ENCODE measurements around the gene C15orf62. TPM values are rescaled to one million over a fixed set of nuclear protein-coding genes. Genes with fewer than 3 reads are reported as not detected.

C15orf62 gene
- polyA plus RNA-seq, 1 donor from 2014 or later: not detected

DNA sequence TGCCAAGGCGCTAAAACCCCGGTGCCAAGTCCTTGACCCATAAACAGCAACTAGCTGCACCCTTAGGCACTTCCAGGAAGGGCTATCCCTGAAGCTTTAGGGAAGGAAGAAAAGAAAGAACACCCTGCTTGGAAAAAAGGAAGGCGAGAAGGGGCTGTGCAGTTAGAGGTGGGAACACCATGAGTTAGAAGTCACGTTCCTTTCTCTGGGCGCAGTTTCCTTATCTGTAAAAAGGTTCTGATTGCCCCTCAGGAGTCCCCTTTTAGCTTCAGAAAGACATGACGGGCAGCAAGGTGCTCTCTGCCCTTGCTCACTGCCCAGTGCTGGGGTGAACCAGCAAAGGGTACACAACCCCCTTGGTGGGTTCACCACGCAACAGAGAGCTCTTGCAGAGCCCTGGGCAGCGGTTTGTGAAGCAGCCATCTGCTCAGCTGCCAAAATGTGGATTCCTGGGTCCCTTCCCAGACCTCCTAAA is 5.1 kb upstream of the C15orf62 start:
- H3K4me2 ChIP-seq (ENCODE audit: low read length): no peak overlapping the region
- TF ChIP-seq MXI1 (conservative IDR thresholded peaks at IDR 0.05; ENCODE audit: poor library complexity, severe bottlenecking) (no peak), EZH2 (IDR thresholded peaks at IDR 0.05; ENCODE audit: borderline replicate concordance, insufficient read depth, low read length, poor library complexity, severe bottlenecking) (no peak), EP300 (conservative IDR thresholded peaks at IDR 0.05; ENCODE audit: poor library complexity, severe bottlenecking) (no peak), SMC3 (conservative IDR thresholded peaks at IDR 0.05; ENCODE audit: poor library complexity) (no peak), POLR2AphosphoS5 (IDR thresholded peaks at IDR 0.05) (no peak), RAD21 (conservative IDR thresholded peaks at IDR 0.05) (no peak), TAF1 (IDR thresholded peaks at IDR 0.05; ENCODE audit: low read depth) (no peak)
- TF ChIP-seq, protein P1, sequence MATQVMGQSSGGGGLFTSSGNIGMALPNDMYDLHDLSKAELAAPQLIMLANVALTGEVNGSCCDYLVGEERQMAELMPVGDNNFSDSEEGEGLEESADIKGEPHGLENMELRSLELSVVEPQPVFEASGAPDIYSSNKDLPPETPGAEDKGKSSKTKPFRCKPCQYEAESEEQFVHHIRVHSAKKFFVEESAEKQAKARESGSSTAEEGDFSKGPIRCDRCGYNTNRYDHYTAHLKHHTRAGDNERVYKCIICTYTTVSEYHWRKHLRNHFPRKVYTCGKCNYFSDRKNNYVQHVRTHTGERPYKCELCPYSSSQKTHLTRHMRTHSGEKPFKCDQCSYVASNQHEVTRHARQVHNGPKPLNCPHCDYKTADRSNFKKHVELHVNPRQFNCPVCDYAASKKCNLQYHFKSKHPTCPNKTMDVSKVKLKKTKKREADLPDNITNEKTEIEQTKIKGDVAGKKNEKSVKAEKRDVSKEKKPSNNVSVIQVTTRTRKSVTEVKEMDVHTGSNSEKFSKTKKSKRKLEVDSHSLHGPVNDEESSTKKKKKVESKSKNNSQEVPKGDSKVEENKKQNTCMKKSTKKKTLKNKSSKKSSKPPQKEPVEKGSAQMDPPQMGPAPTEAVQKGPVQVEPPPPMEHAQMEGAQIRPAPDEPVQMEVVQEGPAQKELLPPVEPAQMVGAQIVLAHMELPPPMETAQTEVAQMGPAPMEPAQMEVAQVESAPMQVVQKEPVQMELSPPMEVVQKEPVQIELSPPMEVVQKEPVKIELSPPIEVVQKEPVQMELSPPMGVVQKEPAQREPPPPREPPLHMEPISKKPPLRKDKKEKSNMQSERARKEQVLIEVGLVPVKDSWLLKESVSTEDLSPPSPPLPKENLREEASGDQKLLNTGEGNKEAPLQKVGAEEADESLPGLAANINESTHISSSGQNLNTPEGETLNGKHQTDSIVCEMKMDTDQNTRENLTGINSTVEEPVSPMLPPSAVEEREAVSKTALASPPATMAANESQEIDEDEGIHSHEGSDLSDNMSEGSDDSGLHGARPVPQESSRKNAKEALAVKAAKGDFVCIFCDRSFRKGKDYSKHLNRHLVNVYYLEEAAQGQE (IDR thresholded peaks at IDR 0.05; ENCODE audit: borderline replicate concordance): no peak
- TF ChIP-seq, protein P2, sequence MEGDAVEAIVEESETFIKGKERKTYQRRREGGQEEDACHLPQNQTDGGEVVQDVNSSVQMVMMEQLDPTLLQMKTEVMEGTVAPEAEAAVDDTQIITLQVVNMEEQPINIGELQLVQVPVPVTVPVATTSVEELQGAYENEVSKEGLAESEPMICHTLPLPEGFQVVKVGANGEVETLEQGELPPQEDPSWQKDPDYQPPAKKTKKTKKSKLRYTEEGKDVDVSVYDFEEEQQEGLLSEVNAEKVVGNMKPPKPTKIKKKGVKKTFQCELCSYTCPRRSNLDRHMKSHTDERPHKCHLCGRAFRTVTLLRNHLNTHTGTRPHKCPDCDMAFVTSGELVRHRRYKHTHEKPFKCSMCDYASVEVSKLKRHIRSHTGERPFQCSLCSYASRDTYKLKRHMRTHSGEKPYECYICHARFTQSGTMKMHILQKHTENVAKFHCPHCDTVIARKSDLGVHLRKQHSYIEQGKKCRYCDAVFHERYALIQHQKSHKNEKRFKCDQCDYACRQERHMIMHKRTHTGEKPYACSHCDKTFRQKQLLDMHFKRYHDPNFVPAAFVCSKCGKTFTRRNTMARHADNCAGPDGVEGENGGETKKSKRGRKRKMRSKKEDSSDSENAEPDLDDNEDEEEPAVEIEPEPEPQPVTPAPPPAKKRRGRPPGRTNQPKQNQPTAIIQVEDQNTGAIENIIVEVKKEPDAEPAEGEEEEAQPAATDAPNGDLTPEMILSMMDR (IDR thresholded peaks at IDR 0.05; ENCODE audit: poor library complexity, severe bottlenecking): no peak
- no peaks in the 10 kb centered on the region for H3K79me2 ChIP-seq (replicated peaks; ENCODE audit: insufficient read depth, low read length)
- no peak overlapping the region for H3K9ac ChIP-seq (ENCODE audit: low read length)
- no peak overlapping the region for H3K27ac ChIP-seq (ENCODE audit: low read length)
- H3K27me3 ChIP-seq (ENCODE audit: insufficient read depth, low read depth, low read length): peaks cover 21% of the 10 kb centered on the region
- no peaks in the 10 kb centered on the region for H3K9me2 ChIP-seq (ENCODE audit: insufficient read depth, low read length)
- H2AFZ ChIP-seq (ENCODE audit: low read depth, low read length): no peak overlapping the region
- H3K36me3 ChIP-seq (ENCODE audit: insufficient read depth, low read length): no peaks in the 10 kb centered on the region
- no peaks in the 10 kb centered on the region for H3K9me3 ChIP-seq (ENCODE audit: low read length)
- no peaks in the 10 kb centered on the region for H4K20me1 ChIP-seq (ENCODE audit: insufficient read depth)
- H3F3A ChIP-seq (ENCODE audit: insufficient read depth, low read length, poor library complexity, severe bottlenecking): no peaks in the 10 kb centered on the region
- peak overlapping the region; percentile 72 for H3K4me3 ChIP-seq (ENCODE audit: low read length)

DNA sequence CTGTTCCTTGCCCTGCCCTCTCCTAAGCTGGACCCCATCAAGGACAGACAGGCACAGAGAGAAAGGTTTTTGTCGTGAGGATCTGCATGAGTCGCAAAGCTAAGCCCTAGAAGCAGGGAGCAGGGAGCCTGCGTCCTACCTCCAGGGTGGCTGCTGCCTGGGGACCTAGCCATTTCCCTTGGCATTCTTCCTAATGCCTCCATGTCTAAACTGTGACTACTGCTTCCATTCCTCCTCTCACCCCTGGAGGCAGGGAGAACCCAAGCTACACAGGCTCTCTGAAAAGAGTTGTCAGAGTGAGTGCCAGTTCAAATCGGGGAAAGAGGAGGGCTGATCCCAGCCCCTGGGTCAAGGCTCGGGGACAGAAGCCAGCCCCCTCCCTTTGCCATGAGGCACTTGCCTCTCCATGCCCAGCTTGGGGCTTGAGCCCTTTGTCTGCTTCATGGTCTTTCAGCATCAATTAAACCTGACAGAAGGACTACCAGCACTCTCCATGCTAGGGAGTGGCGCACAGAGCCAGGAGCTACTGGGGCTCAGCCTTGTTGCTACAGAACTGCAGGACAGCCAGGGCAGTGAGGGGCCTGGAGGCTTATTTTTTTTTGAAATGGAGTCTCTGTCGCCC is 3.5 kb upstream of the C15orf62 start:
- no peaks in the 10 kb centered on the region for H3K36me3 ChIP-seq (ENCODE audit: insufficient read depth, low read length)
- no peaks in the 10 kb centered on the region for H3K9me3 ChIP-seq (ENCODE audit: low read length)
- no peaks in the 10 kb centered on the region for H3K9me2 ChIP-seq (ENCODE audit: insufficient read depth, low read length)
- no peaks in the 10 kb centered on the region for H3F3A ChIP-seq (ENCODE audit: insufficient read depth, low read length, poor library complexity, severe bottlenecking)
- H3K27ac ChIP-seq (ENCODE audit: low read length): no peak overlapping the region
- no peak overlapping the region for H3K4me3 ChIP-seq (ENCODE audit: low read length)
- H3K27me3 ChIP-seq (ENCODE audit: insufficient read depth, low read depth, low read length): peaks cover 21% of the 10 kb centered on the region
- no peak overlapping the region for H3K9ac ChIP-seq (ENCODE audit: low read length)
- TF ChIP-seq, protein P2 (IDR thresholded peaks at IDR 0.05; ENCODE audit: poor library complexity, severe bottlenecking): no peak
- no peak for TF ChIP-seq RAD21 (conservative IDR thresholded peaks at IDR 0.05)
- no peak for TF ChIP-seq SMC3 (conservative IDR thresholded peaks at IDR 0.05; ENCODE audit: poor library complexity)
- no peak overlapping the region for H3K4me2 ChIP-seq (ENCODE audit: low read length)
- H4K20me1 ChIP-seq (ENCODE audit: insufficient read depth): no peaks in the 10 kb centered on the region
- no peaks in the 10 kb centered on the region for H3K79me2 ChIP-seq (replicated peaks; ENCODE audit: insufficient read depth, low read length)
- no peak overlapping the region for H2AFZ ChIP-seq (ENCODE audit: low read depth, low read length)

All from neural cell (in vitro differentiated cells).